Measurements from ENCODE around the gene DENR.

GRCh38 chr12:122789637-122790036 lies 37.0 kb downstream of the DENR start:
- TF ChIP-seq CTCF (conservative IDR thresholded peaks at IDR 0.05) (no peak), EZH2 (IDR thresholded peaks at IDR 0.05; ENCODE audit: low read depth) (no peak)

Measured in PC-9 (cell line).